Right lobe of liver (tissue), 4 donors: ENCODE data around the gene ARHGAP27.

Experiments used
- CTCF ChIP-seq, 4 donors: fragments of 200-600 bp in 3 of 4; fragments of 450-650 bp in 1 of 4; IDR thresholded peaks; one replicate each; pipeline versions ENCODE4 v1.5.1 to v1.8.0; 2016 to 2022; ENCODE audit warnings: antibody characterized with exemption in 4 of 4, mild to moderate bottlenecking in 2 of 4
- POLR2A ChIP-seq: fragments of 450-650 bp; IDR thresholded peaks from one replicate; pipeline ENCODE4 v1.6.1; 2017; ENCODE audit warnings: antibody characterized with exemption, mild to moderate bottlenecking
- donor health status: DM: no; HTN: no; CAD: no.
- donor health status: DM: no; HTN: no; CAD: no.
- donor health status: DM: no; HTN: yes; CAD: no.

GRCh38 chr17:45369421-45369820, 63.2 kb downstream of the ARHGAP27 start:
- TF ChIP-seq CTCF (IDR thresholded peaks at IDR 0.05) (no peak), POLR2A (no peak)
